HL-60 (cell line): ENCODE data around the gene KCNT2.

Source experiments
- CTCF ChIP-seq: IDR thresholded peaks from one replicate; pipeline ENCODE4 v1.5.1; 2011; ENCODE audit warnings: low read length, control low read depth, inconsistent platforms; ENCODE audit not compliant: insufficient read depth
- GABPA ChIP-seq: IDR thresholded peaks from 2 replicates; pipeline ENCODE4 v1.6.1; 2012; ENCODE audit warnings: low read depth
- POLR2AphosphoS5 ChIP-seq: IDR thresholded peaks from 2 replicates; pipeline ENCODE4 v1.6.1; 2012; ENCODE audit warnings: low read depth
- REST ChIP-seq: IDR thresholded peaks from 2 replicates; pipeline ENCODE4 v1.6.1; 2012; ENCODE audit warnings: low read depth; ENCODE audit not compliant: insufficient replicate concordance
- SPI1 ChIP-seq: IDR thresholded peaks from 2 replicates; pipeline ENCODE4 v1.6.1; 2012; ENCODE audit warnings: low read depth, mild to moderate bottlenecking, borderline replicate concordance

GRCh38 chr1:196638466-196638865, 30.2 kb upstream of the KCNT2 start:
- TF ChIP-seq POLR2AphosphoS5 (no peak), CTCF (no peak), REST (no peak), SPI1 (no peak), GABPA (no peak)
